Measurements from ENCODE around the gene DEPP1. TPM values are rescaled to one million over a fixed set of nuclear protein-coding genes. Genes with fewer than 3 reads are reported as not detected.

The DEPP1 gene
- total RNA-seq, 1 experiment from 2014 or later, result 16.5 TPM

DNA sequence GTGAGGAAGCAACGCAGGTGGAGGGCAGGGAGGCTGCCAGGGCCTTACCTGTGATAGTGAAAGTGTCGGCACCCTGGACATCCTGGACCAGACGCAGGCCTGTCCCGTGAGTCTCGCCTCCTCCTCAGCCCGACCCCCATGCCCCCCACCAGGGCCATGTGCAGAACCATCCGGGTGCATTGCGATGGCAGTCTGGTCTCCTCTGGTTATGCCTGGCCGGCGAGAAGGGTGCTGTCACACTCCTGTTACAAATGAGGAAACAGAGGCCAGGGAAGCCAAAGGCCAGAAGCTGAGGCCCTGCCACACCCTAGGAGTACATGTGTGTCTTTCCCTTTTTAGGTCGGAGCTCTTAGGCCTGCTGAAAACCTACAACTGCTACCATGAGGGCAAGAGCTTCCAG, 7.2 kb downstream of the DEPP1 start:
- BruUV-seq (replicated peaks), result no TSS peak
- Mint-ChIP-seq H3K9me3 (ENCODE audit: low read depth, unreplicated experiment) (no peaks in the 10 kb centered on the region), H3K27ac (ENCODE audit: unreplicated experiment) (no peak overlapping the region)

DNA sequence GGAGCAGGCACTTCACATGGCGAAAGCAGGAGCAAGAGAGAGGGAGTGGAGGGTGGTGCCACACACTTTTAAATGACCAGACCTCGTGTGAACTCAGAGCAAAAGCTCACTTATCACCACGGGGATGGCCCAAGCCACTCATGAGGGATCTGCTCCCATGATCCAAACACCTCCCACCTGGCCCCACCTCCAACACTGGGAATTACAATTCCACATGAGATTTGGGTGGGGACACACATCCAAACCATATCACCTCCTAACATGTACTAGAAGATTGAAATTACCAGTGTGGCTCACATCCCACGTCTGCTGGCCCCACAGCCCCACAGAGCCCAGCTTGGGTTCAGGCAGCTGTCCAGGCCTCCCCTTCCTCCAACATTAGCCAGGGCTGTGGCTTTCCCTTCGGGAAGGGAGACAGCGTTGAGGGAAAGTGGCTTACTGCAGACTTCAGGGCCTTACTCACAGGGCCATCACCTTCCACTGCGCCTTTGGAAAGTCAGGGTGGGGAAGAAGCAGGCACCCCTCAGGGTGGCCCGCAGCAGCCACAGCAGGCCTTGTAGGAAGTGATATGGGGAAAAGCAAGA, 7.7 kb downstream of the DEPP1 start:
- no TSS peak for BruUV-seq (replicated peaks)
- H3K27ac Mint-ChIP-seq (ENCODE audit: unreplicated experiment), result no peak overlapping the region
- no peaks in the 10 kb centered on the region for H3K36me3 Mint-ChIP-seq (ENCODE audit: insufficient read depth, unreplicated experiment)
- CTCF ChIA-PET, result no interaction called here
- intact Hi-C loops (cut with micrococcal nuclease; ENCODE audit: unreplicated experiment), result no loop called here
- H3K27me3 Mint-ChIP-seq (ENCODE audit: unreplicated experiment), result no peaks in the 10 kb centered on the region
- no peak overlapping the region for H3K4me3 Mint-ChIP-seq (ENCODE audit: low read depth, unreplicated experiment)
- TF ChIP-seq, protein P1, sequence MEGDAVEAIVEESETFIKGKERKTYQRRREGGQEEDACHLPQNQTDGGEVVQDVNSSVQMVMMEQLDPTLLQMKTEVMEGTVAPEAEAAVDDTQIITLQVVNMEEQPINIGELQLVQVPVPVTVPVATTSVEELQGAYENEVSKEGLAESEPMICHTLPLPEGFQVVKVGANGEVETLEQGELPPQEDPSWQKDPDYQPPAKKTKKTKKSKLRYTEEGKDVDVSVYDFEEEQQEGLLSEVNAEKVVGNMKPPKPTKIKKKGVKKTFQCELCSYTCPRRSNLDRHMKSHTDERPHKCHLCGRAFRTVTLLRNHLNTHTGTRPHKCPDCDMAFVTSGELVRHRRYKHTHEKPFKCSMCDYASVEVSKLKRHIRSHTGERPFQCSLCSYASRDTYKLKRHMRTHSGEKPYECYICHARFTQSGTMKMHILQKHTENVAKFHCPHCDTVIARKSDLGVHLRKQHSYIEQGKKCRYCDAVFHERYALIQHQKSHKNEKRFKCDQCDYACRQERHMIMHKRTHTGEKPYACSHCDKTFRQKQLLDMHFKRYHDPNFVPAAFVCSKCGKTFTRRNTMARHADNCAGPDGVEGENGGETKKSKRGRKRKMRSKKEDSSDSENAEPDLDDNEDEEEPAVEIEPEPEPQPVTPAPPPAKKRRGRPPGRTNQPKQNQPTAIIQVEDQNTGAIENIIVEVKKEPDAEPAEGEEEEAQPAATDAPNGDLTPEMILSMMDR (IDR thresholded peaks at IDR 0.05; ENCODE audit: unreplicated experiment), result no peak
- no peak for DNase-seq
- H3K4me1 Mint-ChIP-seq (ENCODE audit: low read depth, unreplicated experiment), result peaks cover 10% of the 10 kb centered on the region
- no peaks in the 10 kb centered on the region for H3K9me3 Mint-ChIP-seq (ENCODE audit: low read depth, unreplicated experiment)

More for the DNA sequence above, 7.2 kb downstream of the DEPP1 start:
- H3K4me1 Mint-ChIP-seq (ENCODE audit: low read depth, unreplicated experiment), result peaks cover 10% of the 10 kb centered on the region
- intact Hi-C loops (cut with micrococcal nuclease; ENCODE audit: unreplicated experiment), result no loop called here
- CTCF ChIA-PET, result no interaction called here
- TF ChIP-seq, protein P1 (IDR thresholded peaks at IDR 0.05; ENCODE audit: unreplicated experiment), result no peak
- H3K4me3 Mint-ChIP-seq (ENCODE audit: low read depth, unreplicated experiment), result no peak overlapping the region
- no peak for DNase-seq
- no peaks in the 10 kb centered on the region for H3K36me3 Mint-ChIP-seq (ENCODE audit: insufficient read depth, unreplicated experiment)
- no peaks in the 10 kb centered on the region for H3K27me3 Mint-ChIP-seq (ENCODE audit: unreplicated experiment)

DNA sequence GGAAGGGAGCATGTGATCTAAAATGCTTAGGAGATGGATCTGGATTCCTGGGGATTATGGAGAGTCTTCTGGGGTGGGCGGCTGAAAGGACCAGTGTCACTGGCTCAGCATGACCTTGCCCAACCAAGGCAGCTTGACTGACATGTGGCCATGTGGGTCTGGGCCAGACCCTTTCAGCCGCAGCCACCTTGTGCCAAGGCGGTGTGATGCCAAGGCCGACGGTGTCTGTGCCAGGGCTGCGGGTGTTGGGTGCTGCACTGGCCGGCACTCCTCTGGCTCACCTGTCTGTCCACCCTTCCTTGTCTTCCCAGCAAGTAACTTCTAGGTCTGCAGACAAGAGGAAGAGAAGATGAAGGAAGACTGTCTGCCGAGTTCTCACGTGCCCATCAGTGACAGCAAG, 8.8 kb downstream of the DEPP1 start:
- Mint-ChIP-seq H3K4me1 (ENCODE audit: low read depth, unreplicated experiment) (peaks cover 18% of the 10 kb centered on the region), H3K27ac (ENCODE audit: unreplicated experiment) (no peak overlapping the region), H3K36me3 (ENCODE audit: insufficient read depth, unreplicated experiment) (no peaks in the 10 kb centered on the region), H3K4me3 (ENCODE audit: low read depth, unreplicated experiment) (no peak overlapping the region), H3K9me3 (ENCODE audit: low read depth, unreplicated experiment) (no peaks in the 10 kb centered on the region), H3K27me3 (ENCODE audit: unreplicated experiment) (no peaks in the 10 kb centered on the region)
- no peak for DNase-seq
- TF ChIP-seq, protein P1 (IDR thresholded peaks at IDR 0.05; ENCODE audit: unreplicated experiment), result no peak
- intact Hi-C loops (cut with micrococcal nuclease; ENCODE audit: unreplicated experiment), result no loop called here
- CTCF ChIA-PET, result no interaction called here
- BruUV-seq (replicated peaks), result no TSS peak

DNA sequence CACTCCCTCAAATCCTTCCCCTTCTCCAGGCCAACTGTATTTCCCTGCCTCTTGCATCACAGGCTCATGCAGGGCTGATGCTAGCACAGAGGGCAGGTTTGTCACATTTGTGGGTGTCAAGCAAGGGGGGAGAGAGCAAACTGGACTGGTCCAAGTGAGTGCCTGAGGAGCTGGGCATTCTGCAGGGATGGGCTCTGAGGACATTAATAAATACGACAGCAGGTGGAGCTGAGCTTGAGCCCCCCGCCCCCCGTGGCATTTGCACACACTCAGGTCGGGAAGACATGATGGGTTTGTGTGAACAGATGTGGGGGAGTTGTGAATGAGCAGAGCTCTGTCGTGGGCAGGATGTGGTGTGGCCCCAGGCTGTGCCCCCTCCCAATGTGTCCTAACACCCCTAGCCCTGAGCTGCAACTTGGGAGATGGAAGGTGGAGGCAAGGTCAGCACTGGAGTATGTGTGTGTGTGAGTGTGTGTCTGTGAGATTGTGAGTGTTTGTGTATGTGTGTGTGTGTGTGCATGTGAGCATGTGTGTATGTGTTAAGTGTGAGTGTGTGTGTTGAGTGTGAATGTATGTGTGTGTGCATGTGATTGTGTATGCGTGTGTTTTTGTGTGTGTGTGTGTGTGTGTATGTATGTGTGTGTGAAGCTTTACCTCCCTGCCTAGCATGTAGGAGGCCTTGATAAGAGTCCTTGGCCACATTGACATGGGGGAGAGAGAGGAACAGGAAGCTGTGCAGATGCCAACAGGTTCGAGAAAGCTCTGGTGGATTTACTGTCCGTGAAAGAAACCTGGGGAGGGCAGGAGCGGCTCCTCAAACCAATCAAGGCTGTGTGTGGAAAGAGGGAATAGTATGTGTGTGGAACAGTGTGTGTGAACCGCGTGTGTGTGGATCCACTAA, 9.9 kb downstream of the DEPP1 start:
- H3K4me3 Mint-ChIP-seq (ENCODE audit: low read depth, unreplicated experiment), result no peak overlapping the region
- CTCF ChIA-PET, result no interaction called here
- no TSS peak for BruUV-seq (replicated peaks)

More for the DNA sequence above, 9.9 kb downstream of the DEPP1 start:
- TF ChIP-seq, protein P1 (IDR thresholded peaks at IDR 0.05; ENCODE audit: unreplicated experiment), result no peak
- peaks cover 24% of the 10 kb centered on the region for H3K4me1 Mint-ChIP-seq (ENCODE audit: low read depth, unreplicated experiment)
- no peak for DNase-seq
- no peaks in the 10 kb centered on the region for H3K36me3 Mint-ChIP-seq (ENCODE audit: insufficient read depth, unreplicated experiment)
- H3K9me3 Mint-ChIP-seq (ENCODE audit: low read depth, unreplicated experiment), result no peaks in the 10 kb centered on the region
- intact Hi-C loops (cut with micrococcal nuclease; ENCODE audit: unreplicated experiment), result no loop called here
- H3K27me3 Mint-ChIP-seq (ENCODE audit: unreplicated experiment), result no peaks in the 10 kb centered on the region
- no peak overlapping the region for H3K27ac Mint-ChIP-seq (ENCODE audit: unreplicated experiment)
